ENCODE measurements around the gene PLLP.

Gene PLLP

DNA sequence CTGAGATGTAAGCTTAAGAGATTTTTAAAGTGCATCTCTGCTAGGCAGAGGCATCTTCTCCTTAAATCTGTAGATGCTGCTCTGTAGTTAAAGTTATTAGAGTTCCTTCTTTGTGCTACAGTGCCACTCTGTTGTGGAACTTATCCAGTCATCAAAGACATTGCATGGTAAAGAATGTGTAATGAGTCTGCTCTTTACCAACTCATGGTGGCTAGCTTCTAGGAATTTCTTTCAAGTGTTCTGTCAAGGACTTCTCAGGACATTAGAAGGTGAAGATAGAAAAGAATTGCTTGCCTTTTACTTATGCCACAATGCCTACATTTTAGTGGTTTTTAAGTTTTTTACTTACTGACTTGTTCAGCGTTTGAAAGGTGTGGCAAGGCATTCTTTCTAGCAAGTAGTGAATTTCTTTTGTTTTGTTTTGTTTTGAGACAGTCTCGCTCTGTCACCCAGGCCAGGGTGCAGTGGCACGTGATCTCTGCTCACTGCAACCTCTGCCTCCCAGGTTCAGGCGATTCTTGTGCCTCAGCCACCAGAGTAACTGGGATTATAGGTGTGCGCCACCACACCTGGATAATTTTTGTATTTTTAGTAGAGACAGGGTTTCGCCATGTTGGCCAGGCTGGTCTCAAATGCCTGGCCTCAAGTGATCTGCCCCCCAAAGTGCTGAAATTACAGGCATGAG lies 59.7 kb downstream of the PLLP start:
- TF ChIP-seq, protein P1, sequence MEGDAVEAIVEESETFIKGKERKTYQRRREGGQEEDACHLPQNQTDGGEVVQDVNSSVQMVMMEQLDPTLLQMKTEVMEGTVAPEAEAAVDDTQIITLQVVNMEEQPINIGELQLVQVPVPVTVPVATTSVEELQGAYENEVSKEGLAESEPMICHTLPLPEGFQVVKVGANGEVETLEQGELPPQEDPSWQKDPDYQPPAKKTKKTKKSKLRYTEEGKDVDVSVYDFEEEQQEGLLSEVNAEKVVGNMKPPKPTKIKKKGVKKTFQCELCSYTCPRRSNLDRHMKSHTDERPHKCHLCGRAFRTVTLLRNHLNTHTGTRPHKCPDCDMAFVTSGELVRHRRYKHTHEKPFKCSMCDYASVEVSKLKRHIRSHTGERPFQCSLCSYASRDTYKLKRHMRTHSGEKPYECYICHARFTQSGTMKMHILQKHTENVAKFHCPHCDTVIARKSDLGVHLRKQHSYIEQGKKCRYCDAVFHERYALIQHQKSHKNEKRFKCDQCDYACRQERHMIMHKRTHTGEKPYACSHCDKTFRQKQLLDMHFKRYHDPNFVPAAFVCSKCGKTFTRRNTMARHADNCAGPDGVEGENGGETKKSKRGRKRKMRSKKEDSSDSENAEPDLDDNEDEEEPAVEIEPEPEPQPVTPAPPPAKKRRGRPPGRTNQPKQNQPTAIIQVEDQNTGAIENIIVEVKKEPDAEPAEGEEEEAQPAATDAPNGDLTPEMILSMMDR (IDR thresholded peaks at IDR 0.05): no peak

DNA sequence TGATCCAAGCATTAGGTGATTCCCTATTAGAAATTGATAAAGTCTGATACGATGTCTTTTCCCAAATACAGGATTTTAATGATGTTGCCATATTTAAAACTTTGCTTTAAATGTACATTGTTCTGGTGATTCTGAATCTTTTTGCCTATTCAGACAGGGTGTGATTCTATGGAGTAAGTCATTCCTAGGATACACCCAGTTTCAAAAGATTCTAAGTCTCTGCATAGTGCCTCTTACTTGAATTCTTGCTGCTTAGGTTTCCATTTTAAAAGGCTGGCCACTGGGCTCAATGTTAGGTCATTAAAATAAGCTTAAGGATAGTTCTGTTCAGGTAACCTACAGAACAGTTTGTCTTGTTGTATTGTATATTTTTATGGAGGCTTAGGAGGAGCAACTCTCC lies 61.4 kb downstream of the PLLP start:
- TF ChIP-seq, protein P1 (IDR thresholded peaks at IDR 0.05): no peak

DNA sequence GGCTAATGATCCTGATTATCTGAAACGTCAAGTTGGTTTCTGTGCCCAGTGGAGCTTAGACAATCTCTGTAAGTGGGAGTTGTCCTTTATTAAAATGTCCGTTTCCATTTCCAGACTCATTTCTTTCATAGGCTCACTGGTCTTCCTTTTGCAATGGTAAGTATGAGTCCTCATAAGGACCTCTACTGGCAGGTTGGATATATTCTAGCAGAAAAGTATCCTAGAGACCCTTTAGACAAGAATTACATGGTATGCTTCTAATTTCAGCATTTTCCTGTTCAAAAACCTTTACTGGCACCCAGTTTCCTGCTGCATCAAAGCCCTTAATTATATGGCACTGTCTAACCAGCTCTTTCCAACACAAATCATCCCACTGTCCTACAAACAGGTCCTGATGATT lies 67.5 kb downstream of the PLLP start:
- TF ChIP-seq, protein P1 (IDR thresholded peaks at IDR 0.05): no peak

DNA sequence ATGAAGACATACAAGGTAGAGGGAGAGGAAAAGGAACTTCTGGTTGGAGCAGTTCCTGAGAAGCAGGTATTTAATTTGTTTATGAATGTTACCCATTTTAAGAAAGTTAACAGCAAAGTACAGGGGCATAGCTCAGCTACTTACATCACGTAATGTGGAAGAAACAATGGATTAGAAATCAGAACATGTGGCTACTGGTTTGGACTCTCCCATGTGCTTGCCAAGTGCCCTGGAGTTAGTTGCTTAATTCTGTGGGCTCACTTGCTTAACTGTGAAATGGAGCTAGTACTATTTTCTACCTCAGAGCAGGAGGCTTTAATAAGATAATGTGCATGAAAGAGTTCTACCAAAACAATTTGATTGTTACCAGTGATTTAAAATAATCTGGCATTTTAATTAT lies 71.0 kb downstream of the PLLP start:
- TF ChIP-seq, protein P1 (IDR thresholded peaks at IDR 0.05): no peak

DNA sequence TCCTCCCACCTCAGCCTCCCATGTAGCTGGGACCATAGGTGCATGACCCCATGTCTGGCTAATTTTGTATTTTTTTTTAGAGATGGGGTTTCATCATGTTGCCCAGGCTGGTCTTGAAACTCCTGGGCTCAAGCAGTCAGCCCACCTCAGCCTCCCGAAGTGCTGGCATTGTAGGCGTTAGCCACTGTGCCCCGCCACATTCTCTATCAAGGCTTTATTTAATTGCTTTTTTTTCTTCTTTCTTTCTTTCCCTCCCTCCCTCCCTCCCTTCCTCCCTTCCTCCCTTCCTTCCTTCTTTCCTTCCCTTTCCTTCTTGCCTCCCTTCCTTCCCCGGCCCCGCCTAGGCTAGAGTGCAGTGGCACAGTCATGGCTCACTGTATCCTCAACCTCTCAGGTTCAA lies 74.7 kb downstream of the PLLP start:
- TF ChIP-seq, protein P1 (IDR thresholded peaks at IDR 0.05): no peak

DNA sequence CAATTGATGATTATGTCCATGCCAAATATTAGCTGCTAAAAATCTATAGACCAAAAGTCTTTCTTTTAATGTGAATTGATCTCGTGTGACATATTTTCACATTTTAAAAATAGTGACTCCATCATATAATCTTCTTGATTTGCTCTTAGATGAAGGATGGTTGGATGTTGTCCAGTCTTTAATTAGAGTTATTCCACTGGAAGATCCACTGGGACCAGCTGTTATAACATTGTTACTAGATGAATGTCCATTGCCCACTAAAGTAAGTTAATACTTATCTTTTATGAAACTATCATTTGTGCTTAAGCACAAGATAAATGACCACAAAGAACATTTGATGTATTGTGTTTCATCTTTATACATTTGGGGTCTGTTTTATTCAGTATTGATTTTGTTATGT lies 75.5 kb downstream of the PLLP start:
- TF ChIP-seq, protein P1 (IDR thresholded peaks at IDR 0.05): no peak
